ENCODE results near the gene TSGA10. TPM values are rescaled to one million over a fixed set of nuclear protein-coding genes. Genes with fewer than 3 reads are reported as not detected.

The TSGA10 gene
- total and polyA plus RNA-seq, 2 donors from 2014 or later = 5.3 to 16.1 TPM

DNA sequence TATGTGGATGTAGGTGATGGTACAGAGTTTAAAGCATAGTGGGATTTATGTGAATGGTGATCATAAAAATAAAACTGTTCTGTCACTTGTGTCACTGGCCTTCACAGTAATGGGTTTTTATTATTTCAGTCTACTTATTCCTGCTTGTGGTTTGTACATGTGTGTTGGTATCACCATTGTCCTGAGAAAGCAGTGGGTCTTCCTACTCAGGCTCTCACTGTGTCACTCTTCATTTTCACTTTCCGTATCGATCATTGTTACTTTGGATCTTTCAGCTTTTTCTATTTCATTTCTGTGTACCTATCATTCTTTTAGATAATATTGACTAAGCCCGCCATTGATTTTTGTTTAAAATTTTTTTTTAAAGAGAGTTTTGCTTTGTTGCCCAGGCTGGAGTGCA, 33.6 kb upstream of the TSGA10 start:
- Histone ChIP-seq H3K9ac (ENCODE audit: low read length in 3 of 3) (no peak overlapping the region), H3K4me1 (ENCODE audit: control insufficient read depth in 2 of 3, insufficient read depth in 2 of 3, low read depth in 1 of 3, low read length in 3 of 3) (peaks cover 0 to 3% (median 0%) of the 10 kb centered on the region in 3 donors), H3K27ac (ENCODE audit: low read depth in 2 of 2, low read length in 2 of 2) (no peak overlapping the region), H3K9me3 (ENCODE audit: control insufficient read depth in 2 of 3, insufficient read depth in 1 of 3, low read length in 3 of 3) (no peaks in the 10 kb centered on the region), H3K36me3 (ENCODE audit: control insufficient read depth in 2 of 3, insufficient read depth in 3 of 3, low read length in 3 of 3) (peaks cover 0 to 4% (median 4%) of the 10 kb centered on the region in 3 donors), H3K4me3 (ENCODE audit: low read length in 3 of 3) (no peak overlapping the region), H3K27me3 (ENCODE audit: control insufficient read depth, insufficient read depth, low read length) (no peaks in the 10 kb centered on the region)
- intact Hi-C loops (cut with DNase I) = no loop called here
- DNase-seq (no peak), FAIRE-seq (no peak)
- TF ChIP-seq, protein P1, sequence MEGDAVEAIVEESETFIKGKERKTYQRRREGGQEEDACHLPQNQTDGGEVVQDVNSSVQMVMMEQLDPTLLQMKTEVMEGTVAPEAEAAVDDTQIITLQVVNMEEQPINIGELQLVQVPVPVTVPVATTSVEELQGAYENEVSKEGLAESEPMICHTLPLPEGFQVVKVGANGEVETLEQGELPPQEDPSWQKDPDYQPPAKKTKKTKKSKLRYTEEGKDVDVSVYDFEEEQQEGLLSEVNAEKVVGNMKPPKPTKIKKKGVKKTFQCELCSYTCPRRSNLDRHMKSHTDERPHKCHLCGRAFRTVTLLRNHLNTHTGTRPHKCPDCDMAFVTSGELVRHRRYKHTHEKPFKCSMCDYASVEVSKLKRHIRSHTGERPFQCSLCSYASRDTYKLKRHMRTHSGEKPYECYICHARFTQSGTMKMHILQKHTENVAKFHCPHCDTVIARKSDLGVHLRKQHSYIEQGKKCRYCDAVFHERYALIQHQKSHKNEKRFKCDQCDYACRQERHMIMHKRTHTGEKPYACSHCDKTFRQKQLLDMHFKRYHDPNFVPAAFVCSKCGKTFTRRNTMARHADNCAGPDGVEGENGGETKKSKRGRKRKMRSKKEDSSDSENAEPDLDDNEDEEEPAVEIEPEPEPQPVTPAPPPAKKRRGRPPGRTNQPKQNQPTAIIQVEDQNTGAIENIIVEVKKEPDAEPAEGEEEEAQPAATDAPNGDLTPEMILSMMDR (IDR thresholded peaks at IDR 0.05; ENCODE audit: borderline replicate concordance, extremely low read depth, insufficient read depth) = no peak

DNA sequence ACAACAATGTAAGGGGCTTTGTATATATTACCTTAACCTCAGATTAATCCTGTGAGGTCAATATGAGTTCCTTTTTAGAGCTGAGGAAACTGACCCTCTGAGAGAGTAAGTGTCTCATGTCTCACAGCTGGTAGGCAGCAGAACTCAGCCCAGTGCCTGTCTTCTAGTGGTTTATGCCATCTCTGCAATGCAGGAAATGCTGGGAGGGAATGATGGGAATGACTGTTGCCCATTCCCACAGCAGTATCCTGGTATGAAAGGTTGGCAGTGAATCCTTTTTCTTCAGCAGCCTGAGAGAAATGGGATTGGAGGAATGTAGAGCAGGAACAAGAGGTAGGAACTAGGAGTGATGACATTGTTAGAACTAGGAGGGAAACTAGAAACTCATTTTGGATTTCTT, 32.3 kb upstream of the TSGA10 start:
- Histone ChIP-seq H3K4me1 (ENCODE audit: control insufficient read depth in 2 of 3, insufficient read depth in 2 of 3, low read depth in 1 of 3, low read length in 3 of 3) (peaks cover 0 to 9% (median 0%) of the 10 kb centered on the region in 3 donors), H3K36me3 (ENCODE audit: control insufficient read depth in 2 of 3, insufficient read depth in 3 of 3, low read length in 3 of 3) (peaks cover 0 to 4% (median 4%) of the 10 kb centered on the region in 3 donors), H3K4me3 (ENCODE audit: low read length in 3 of 3) (no peak overlapping the region), H3K27ac (ENCODE audit: low read depth in 2 of 2, low read length in 2 of 2) (no peak overlapping the region), H3K9me3 (ENCODE audit: control insufficient read depth in 2 of 3, insufficient read depth in 1 of 3, low read length in 3 of 3) (no peaks in the 10 kb centered on the region), H3K9ac (ENCODE audit: low read length in 3 of 3) (no peak overlapping the region), H3K27me3 (ENCODE audit: control insufficient read depth, insufficient read depth, low read length) (no peaks in the 10 kb centered on the region)
- FAIRE-seq (no peak), DNase-seq (no peak)
- intact Hi-C loops (cut with DNase I) = no loop called here
- TF ChIP-seq, protein P1 (IDR thresholded peaks at IDR 0.05; ENCODE audit: borderline replicate concordance, extremely low read depth, insufficient read depth) = no peak

DNA sequence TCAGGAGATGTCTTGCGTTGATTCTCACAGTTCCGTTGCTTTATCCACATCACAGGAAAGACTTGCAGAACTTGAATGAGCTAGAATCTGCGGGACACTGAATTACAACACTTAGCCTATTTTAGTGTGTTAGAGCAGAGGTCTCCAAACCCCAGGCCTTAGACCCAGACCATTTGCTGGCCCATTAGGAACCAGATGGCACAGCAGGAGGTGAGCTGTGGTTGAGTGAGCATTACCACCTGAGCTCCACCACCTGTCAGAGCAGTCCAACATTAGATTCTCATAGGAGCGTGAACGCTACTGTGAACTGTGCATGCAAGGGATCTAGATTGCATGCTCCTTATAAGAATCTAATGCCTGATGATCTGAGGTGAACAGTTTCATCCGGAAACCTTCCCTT, 30.1 kb upstream of the TSGA10 start:
- no peak overlapping the region for H3K27ac ChIP-seq (ENCODE audit: low read depth in 2 of 2, low read length in 2 of 2)
- TF ChIP-seq, protein P1 (IDR thresholded peaks at IDR 0.05; ENCODE audit: borderline replicate concordance, extremely low read depth, insufficient read depth) = no peak
- peaks cover 0 to 4% (median 3%) of the 10 kb centered on the region in 3 donors for H3K36me3 ChIP-seq (ENCODE audit: control insufficient read depth in 2 of 3, insufficient read depth in 3 of 3, low read length in 3 of 3)
- H3K4me3 ChIP-seq (ENCODE audit: low read length in 3 of 3) = no peak overlapping the region
- no peak for FAIRE-seq
- H3K9ac ChIP-seq (ENCODE audit: low read length in 3 of 3) = no peak overlapping the region
- peaks cover 0 to 11% (median 0%) of the 10 kb centered on the region in 3 donors for H3K4me1 ChIP-seq (ENCODE audit: control insufficient read depth in 2 of 3, insufficient read depth in 2 of 3, low read depth in 1 of 3, low read length in 3 of 3)
- intact Hi-C loops (cut with DNase I) = no loop called here
- DNase-seq = no peak
- H3K27me3 ChIP-seq (ENCODE audit: control insufficient read depth, insufficient read depth, low read length) = no peaks in the 10 kb centered on the region
- no peaks in the 10 kb centered on the region for H3K9me3 ChIP-seq (ENCODE audit: control insufficient read depth in 2 of 3, insufficient read depth in 1 of 3, low read length in 3 of 3)

DNA sequence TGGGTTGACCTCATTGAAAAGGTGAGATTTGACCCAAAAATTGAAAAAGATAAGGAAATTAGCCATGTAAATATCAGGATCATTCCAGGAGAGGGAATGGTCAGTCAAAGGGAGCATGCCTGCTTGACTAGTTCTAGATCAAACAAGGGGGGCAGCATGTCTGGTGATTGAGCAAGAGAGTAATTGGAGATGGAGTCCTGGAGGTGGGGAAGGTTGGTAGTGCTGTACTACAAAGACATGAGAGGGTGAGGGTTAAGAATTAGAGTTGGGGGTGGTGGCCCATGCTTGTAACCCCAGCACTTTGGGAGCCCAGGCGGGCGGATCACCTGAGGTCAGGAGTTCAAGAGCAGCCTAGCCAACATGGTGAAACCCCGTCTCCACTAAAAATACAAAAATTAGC, 28.3 kb upstream of the TSGA10 start:
- Histone ChIP-seq H3K36me3 (ENCODE audit: control insufficient read depth in 2 of 3, insufficient read depth in 3 of 3, low read length in 3 of 3) (no peaks in the 10 kb centered on the region), H3K27me3 (ENCODE audit: control insufficient read depth, insufficient read depth, low read length) (no peaks in the 10 kb centered on the region), H3K9me3 (ENCODE audit: control insufficient read depth in 2 of 3, insufficient read depth in 1 of 3, low read length in 3 of 3) (no peaks in the 10 kb centered on the region), H3K9ac (ENCODE audit: low read length in 3 of 3) (no peak overlapping the region), H3K4me3 (ENCODE audit: low read length in 3 of 3) (no peak overlapping the region), H3K4me1 (ENCODE audit: control insufficient read depth in 2 of 3, insufficient read depth in 2 of 3, low read depth in 1 of 3, low read length in 3 of 3) (peaks cover 0 to 19% (median 5%) of the 10 kb centered on the region in 3 donors), H3K27ac (ENCODE audit: low read depth in 2 of 2, low read length in 2 of 2) (no peak overlapping the region)
- DNase-seq = no peak
- intact Hi-C loops (cut with DNase I) = no loop called here
- FAIRE-seq = no peak
- TF ChIP-seq, protein P1 (IDR thresholded peaks at IDR 0.05; ENCODE audit: borderline replicate concordance, extremely low read depth, insufficient read depth) = no peak

Measured in kidney (tissue), 14 donors.